SK-N-DZ (cell line): ENCODE measurements around the gene DPF3.
"Not testable (repeated sequence)": the region's sequence is repeated elsewhere in the genome, so short reads cannot be mapped to it uniquely, and the experiment has no call there.

Source experiments
- DNase-seq: peaks from one replicate; pipeline ENCODE4 v3.0.0-alpha.2; 2015; ENCODE audit warnings: low spot score

DPF3 gene

DNA sequence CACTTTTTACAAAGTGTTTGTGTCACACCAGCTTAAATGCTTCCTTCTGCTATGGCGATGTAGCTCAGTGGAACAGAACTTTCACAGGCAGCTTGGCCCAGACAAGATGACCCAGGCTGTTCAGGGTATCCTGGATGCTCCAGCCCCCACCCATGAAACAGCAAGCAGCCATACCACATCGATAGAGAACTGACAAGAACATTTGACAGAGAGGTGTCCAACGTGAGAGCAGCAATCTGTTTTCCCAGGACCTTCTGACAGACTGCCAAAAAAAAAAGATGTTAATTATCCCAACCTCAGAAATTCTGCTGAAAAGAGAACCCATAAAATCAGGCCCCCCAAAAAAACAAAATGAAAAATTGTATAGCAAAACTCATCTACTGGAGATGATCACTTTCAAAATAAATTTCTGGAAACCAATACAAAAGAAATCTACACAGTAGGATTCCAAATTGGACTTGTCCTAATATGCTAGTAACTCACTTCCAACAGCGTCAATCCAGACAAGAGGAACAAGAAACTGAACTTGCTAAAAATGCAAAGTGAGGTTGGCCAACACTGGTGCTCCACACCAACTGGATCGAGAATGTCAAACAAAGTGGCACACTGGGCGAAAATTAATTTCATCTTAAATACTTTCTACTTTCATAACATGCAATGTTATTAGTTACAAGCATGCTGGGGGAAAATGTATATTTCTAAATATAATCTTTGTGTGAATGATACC is 118.8 kb downstream of the DPF3 start:
- no peak for DNase-seq

DNA sequence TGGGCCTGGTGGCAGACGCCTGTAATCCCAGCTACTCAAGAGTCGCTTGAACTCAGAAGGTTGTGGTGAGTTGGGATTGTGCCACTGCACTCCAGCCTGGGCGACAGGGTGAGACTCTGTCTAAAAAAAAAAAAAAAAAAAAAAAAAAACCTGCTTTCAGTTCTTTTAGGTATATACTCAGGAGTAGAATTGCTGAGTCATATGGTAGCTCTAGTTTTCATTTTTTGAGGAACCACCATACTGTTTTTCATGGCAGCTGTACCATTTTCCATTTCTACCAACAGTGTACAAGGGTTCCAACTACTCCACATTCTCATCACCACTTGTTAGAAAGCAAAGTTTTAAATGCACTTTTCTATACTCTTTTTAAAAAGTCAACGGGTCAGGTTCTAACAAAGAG is 119.8 kb downstream of the DPF3 start:
- DNase-seq: no peak

DNA sequence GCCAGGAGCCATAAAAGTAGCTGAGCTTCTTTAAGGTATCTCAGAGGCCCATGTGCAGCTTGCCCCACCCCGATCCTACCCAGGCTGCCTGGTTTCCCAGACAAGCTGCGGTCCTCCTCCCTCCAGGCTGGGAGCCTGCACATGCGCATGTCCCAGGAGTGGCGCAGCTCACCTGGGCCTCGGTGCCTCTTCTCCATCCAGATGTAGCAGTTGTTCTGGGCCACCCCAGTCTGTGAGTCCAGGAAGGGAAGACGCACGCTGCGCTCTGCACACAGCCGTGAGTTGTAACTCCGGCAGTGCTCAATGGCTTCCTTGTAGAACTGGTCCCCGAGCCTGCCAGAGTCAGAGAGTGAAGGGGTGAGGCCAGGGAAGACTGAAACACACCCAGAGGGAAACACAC is 122.3 kb downstream of the DPF3 start:
- DNase-seq: no peak

DNA sequence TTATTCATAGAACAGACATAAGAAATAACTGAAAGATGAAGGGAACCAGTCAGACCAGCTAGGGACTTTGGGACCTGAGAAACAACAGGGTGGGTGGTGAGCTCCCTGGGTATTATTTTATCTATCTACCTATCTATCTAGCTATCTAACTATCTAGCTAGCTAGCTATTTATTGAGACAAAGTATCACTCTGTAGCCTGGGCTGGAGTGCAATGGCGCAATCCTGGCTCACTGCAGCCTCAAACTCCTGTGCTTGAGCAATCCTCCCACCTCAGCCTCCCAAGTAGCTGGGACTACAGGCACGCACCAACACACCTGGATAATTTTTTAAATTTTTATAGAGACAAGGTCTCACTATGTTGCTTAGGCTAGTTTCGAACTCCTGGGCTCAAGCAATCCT is 127.6 kb downstream of the DPF3 start:
- no peak for DNase-seq

DNA sequence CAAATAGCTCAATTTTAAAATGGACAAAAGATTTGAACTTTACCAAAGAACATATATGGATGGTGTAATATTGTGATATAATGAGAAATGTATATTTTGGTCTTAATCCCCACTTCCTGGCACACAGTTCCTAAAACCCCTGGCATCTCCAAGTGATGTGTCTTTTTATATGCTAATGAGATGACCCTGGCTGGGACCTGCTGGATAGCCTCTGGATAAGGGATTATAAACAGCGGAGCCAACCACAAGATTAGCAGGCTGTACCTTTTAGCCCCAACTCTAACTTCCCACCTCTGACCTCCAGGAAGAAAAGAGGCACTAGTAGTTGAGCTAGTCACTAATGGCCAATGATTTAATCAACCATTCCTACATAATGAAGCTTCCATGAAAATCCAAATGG is 130.0 kb downstream of the DPF3 start:
- no peak for DNase-seq

DNA sequence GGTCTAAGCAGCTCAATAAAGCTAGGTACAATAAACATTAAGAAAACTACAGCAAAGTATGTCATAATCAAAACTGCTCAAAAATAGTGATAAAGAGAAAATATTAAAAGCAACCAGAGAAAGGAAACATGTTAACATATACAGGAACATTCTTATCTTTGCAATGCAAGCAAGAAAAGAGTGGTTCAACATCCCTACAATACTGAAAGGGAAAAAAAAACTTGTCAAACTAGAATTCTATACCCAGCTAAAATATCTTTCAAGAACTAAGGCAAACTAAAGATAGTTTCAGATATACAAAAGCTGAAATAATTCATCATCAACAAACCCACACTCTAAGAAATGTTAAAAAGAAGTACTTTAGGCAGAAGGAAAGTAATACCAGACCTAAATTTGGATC is 134.2 kb downstream of the DPF3 start:
- no peak for DNase-seq

DNA sequence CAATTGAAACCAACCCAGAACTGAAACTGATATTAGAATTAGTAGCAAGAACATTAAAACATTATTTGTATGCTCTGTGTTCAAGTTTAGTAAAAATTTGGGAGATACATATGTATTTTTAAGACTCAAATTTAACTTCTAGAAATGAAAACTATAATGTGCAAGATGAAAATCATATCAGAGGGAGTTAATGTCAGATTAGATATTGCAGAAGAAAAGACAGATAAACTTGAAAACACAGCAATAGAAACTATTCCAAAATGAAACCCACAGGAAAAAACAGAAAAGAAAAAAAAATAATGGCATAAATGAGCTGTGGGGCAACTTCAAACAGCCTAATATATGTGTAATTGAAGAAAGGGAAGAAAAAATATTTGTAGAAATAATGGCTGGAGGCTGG is 134.9 kb downstream of the DPF3 start:
- no peak for DNase-seq

DNA sequence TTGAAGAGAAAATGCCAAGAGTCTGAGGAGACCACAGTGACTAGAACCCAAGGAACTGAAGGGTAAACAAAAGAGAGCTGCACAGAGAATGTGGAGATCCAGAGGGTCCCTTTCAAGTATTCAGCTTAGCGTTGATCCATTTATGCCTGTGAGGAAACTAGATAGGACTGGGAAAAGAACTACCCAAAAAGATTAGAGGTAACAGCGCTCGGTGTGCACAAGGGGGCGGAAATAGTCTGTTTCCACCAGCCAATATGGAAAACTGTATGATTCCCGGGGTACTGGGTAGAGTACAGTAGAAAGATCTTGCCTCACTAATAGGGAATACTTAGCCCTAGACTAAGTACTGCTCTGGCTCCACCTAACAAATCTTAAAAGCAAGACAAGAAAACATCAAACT is 135.5 kb downstream of the DPF3 start:
- DNase-seq: no peak

DNA sequence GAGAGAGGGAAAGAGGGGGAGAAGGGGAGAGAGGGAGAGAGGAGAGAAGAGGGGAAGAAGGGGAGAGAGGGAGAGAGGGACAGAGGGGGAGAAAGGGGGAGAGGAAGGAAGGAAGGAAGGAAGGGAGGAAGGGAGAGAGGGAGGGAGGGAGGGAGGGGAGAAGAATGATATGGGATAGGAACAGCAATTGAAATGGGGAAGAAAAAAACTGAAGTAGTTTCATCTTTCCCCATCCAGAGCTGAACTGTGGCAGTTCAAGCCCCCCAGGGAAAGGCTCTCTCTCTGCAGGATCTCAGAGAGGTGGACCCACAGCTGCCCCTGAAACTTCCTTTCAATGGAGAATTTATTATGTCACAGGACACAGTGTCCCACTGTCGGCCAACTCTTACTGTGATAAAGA is 136.9 kb downstream of the DPF3 start:
- DNase-seq: no peak

DNA sequence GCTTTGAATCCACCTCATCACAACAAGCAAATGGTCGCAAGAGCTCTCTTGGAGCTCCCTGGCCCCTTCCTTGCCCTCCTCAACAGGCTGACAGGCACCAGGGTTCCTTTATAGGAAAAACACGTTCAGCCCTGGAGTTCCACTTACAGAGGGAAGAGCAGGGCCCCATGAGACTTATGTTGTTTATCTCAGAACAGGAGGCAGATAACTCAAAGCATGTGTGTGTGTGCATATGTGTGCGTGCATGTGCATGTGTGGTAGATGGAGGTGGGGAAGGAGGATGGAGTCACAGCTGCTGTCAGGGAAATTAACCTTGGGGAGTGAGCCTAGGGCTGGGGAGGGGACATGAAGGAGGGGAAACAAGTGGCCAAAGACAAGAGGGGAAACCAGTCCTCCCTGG is 138.1 kb downstream of the DPF3 start:
- no peak for DNase-seq

DNA sequence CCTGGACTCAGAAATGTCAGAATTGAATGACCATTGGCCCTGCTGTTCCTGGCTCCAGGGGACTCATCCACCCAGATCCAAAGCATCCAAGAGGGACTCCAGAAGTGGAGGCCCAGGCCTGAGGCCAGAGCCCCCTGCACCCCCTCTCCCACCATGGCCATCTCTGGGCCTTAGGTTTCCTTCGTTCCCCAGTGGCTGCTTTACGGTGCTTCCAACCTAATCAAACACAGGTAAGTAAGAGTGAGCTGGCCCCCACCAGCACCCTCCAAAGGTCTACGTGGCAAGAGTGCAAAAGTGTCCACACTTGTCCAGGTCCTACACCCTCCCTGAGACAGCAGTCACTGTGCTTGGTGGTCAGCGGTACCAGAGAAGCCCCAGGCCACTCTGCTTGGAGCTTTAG is 139.0 kb downstream of the DPF3 start:
- no peak for DNase-seq

DNA sequence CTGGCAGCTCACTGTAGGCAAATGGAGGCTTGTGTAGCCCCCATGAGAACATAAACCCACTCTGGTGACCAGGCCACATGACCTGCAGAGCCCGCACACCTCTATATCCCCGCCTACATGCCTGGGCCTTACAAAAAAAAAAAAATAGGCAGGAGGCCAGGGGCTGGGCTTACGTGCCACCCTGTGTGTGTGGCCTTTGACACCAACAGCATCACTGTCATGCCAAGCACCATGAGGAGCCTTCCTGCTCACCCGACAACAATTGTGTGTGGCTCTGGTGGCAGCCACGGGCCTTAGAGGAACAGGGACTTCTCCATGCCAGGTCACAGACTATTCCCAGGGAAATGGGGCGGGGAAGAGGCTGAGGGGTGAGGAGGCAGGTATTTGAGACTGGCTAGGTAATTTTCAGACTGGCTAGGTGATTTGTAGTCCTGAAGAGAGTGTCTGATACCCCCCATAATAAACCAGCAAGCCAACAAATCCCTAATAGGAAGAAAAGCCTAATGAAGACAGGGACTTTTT is 140.0 kb downstream of the DPF3 start:
- DNase-seq: no peak

DNA sequence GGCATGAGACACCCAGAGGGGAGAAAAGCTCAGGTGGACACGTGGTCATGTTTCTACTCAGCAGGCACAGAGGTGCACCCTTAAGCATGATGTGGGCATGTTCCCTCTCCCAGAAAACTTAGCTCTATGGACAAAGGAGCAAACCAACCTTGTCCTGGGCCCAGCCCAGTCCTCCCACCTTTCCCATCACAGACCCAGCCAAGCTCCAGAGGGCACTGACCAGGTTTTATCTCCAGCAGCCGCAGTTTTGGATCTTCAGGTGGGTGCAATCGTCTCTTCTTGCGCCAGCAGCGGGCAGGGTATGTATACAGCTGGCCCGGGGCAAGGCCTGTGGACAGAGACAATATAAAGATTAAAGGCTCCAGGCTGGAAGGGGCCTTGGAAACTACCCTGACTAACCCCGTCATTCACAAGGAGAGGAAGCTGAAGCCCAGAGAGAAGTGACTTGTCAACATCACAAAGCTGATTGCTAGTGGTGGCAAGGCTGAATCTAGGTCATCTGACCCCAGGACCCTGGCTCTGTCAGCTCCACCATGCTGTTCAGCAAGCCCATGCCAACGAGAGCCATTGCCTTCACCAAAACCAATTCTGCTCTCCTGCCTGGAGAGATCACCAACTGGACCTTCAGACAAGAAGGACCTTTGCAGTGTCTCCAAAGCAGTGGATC is 140.7 kb downstream of the DPF3 start:
- no peak for DNase-seq

DNA sequence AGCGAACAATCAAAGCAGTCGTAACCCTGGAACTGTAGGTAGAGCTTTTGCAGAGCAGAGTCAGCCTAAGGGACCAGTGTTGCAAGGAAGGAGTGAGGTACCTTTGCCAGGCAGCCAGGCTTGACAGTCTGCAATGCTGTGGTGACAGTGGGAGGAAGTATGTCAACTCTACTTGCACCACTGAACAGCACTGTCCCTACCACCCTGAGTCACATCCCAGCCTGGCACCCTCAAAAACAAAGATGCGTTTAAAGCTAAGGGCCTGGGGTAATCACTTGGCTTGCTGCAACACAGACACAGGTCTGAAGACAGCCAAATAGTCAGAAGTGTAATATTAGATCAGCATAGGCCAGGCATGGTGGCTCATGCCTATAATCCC is 141.9 kb downstream of the DPF3 start:
- no peak for DNase-seq

DNA sequence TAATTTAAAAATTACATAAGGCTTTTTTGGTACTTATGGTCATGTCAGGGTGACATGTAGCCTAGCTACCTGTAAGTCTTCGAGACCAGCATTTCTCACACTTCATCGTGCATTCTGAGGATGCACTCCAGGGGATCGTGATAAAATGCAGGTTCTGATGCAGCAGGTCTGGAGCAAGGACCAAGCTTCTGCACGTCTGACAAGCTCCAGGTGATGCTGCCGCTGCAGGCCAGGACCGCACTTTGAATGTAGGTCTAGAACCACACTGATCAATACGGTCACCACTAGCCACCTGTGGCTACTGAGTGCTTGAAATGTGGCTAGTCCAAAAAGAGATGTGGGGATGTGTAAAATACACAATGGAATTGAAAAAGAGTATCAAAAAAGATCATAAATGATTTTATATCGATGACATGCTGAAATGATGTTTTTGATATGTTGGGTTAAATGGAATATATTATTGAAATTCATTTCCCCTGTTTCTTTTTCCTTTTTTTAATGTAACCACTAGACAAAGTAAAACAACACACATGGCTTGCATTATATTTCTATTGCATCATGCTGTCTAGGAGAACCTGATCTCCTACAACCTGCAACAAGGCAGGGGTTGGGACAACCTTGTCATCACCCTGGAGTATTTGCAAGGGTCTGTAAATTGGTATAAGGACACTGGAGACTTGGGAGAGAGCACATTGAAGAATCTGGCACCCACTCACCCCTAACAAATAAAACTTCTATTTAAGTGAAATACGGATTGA is 142.4 kb downstream of the DPF3 start:
- DNase-seq: no peak

DNA sequence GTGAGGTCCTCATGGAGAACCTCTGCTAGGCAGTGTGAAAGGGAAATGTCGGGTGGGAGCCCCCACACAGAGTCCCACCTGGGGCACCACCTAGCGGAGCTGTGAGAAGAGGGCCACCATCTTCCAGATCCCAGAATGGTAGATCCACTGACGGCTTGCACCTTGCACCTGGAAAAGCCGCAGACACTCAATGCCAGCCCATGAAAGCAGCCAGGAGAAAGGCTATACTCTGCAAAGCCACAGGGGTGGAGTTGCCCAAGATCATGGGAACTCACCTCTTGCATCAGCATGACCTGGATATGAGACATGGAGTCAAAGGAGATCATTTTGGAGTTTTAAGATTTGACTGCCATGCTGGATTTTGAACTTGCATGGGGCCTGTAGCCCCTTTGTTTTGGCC is 145.0 kb downstream of the DPF3 start:
- not testable (repeated sequence) for DNase-seq

DNA sequence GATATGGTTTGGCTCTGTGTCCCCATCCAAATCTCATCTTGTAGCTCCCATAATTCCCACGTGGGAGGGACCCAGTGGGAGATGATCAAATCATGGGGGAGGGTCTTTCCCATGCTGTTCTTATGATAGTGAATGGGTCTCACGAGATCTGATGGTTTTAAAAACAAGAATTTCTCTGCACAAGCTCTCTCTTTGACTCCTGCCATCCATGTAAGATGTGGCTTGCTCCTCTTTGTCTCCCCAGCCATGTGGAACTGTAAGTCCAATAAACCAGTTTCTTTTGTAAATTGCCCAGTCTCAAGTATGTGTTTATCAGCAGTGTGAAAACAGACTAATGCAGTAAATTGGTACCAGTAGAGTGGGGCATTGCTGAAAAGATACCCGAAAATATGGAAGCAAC is 146.2 kb downstream of the DPF3 start:
- DNase-seq: no peak

DNA sequence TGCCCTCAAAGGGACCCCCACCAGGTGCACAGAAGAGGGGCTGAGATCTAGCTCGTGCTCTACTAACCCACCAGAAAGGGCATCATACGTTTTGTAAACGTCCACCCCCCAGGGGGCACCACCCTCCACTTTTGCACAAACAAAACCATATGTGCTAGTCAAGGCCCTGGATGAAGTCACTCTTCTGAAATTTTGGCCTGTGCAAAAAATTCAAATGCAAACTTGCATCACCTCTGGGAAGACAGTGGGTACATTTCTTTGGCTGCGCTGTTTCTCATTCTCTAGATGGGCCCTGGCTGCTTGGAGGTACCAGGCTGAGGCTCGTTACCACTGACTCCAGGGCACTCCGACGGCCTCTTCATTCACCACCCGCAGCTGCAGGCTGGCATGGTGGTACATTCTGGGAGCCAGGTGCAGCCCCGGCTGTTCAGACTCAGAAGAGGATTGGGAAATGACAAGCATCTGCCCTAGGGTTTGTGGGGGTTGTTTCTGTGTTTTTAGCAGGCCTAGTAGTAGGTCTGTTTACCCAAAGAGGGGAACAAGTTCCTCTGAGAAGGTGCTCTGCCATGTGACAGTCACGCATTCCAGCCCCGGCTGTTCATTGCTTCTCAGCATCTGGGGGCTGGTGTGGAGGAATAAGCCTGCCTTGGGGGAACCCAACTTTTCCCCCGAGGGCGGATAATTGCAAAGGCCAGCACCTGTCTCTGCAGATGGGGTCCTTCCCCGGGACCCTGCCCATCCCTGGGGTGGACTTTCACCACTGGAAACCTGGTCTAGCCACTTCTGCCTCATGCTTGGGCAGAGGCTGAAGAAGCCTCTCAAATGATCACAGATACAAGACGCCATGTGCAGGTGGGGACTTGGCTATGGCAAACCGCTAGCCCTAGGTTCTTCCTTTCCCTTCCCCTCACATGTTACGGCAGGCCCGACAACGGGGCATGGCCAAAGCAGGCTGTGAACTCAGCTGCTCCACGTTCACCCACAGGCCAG is 147.6 kb downstream of the DPF3 start:
- no peak for DNase-seq

DNA sequence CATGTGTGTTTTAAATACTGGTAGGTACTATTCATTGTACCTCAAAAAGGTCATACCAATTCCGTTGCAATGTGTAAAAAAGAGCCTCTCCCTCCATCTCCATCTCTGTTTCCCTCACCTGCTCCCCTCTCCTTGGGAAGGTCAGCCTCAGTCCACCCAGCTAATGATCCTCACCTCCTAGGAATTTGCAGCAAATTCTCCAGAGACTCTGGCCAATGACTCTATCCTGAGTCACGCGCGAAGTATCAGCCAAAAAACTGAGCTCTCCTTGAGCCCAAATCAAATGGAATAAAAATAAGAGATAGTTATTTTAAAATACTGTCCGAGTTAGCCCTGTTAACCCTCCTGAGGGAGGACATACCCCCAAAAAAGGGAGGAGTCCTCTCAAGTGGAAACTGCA is 148.4 kb downstream of the DPF3 start:
- no peak for DNase-seq

DNA sequence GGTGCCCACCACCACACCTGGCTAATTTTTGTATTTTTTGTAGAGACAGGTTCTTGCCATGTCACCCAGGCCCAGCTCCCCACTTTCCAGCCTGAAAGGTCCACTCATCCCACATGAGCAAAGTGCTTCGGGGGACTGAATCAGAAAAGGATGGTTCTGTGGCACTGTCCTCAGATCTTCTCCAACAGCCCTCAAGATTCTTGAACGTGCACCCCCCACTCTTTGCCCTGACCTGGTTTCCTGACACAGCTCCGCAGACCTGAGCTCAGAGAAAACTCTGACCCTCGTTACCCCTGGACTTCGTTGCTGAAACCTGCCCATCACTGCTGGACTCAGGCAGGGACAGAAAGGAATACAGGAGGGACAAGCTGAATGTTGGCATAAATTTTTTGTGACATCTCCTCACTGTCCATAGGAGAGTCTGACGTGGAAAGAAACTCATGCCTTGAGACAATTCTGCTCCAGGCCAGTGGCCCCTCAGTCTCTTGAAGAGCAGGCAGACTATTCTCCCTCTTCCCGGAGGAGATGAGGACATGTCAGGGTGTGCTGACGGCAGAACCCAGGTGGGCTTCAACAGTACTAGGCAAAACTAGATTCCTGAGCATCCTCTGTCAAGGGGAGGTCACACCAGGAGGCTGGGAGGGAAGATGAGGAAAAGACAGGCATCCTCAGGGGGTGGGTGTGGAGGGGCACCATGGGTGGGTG is 149.3 kb downstream of the DPF3 start:
- DNase-seq: no peak

DNA sequence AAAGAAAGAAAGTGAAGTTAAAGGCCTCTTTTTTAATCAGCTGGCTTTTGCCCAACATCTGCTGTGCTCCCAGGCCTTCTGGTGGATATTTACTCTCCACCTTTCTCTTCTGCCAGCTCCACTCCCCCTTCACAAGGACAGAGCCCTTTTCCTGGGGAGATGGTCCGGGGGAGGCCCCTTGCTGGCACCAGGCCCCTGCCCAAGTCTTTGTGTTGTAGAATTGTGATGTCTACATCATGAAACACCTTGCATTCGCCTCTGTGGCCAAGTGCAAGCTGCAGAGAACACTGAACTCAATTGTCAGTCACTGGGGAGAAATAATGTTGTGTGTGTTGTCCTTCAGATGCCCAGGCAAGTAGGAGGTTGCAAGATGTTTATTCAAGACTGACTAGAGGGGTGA is 150.3 kb downstream of the DPF3 start:
- no peak for DNase-seq
